GM12878 (cell line): ENCODE data around the gene GPR61.

ENCODE experiments used
- EP300 ChIP-seq, 2 experiments: fragments of 150-350 bp in 1 of 2; IDR thresholded peaks; 2 replicates each; pipeline ENCODE4 v1.6.1; 2011 to 2012; ENCODE audit warnings: low read depth in 2 of 2, low read length in 2 of 2, borderline replicate concordance in 1 of 2, improper control_type of control experiment in 1 of 2, inconsistent platforms in 1 of 2; ENCODE audit not compliant: control insufficient read depth in 1 of 2
- FOS ChIP-seq: IDR thresholded peaks from 3 replicates; pipeline ENCODE4 v1.6.1; 2011; ENCODE audit warnings: borderline replicate concordance; ENCODE audit not compliant: insufficient read length; ENCODE audit errors: extremely low read depth
- GABPA ChIP-seq: IDR thresholded peaks from 2 replicates; pipeline ENCODE4 v1.6.1; 2014; ENCODE audit warnings: antibody characterized with exemption, low read depth, mild to moderate bottlenecking, inconsistent platforms
- GATAD2B ChIP-seq: fragments of 450-650 bp; conservative IDR thresholded peaks from 2 replicates; pipeline ENCODE4 v1.6.1; 2017; ENCODE audit warnings: low read depth, mild to moderate bottlenecking, moderate library complexity
- POLR2A ChIP-seq: IDR thresholded peaks from 2 replicates; pipeline ENCODE4 v1.6.1; 2011; ENCODE audit warnings: low read depth, mild to moderate bottlenecking, low read length
- TF ChIP-seq, protein P1 (sequence below): IDR thresholded peaks from 2 replicates; pipeline ENCODE4 v1.6.1; 2012; ENCODE audit warnings: low read depth, low read length, improper control_type of control experiment

DNA sequence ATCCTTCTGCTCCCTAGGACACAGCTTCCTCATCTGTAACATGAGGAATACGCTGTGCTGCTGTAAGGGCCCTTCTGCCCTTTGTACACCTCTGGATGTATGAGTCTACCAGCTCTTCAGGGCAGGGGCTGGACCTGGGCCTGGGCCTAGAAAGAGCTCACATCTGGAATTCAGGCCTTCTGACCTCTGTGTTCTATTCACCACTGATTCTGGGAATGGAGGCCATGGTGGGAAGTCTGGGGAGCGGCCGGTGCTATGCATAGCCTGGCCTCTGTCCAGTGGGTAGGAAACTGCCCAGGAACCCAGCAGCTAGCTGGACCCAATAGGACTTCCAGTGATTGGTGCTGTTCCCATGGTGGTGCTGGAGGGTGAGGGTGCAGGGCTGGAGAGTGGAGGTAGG lies 11.0 kb upstream of the GPR61 start:
- TF ChIP-seq GATAD2B (no peak), POLR2A (no peak), EP300 (IDR thresholded peaks at IDR 0.05; ENCODE audit: borderline replicate concordance in 1 of 2, control insufficient read depth in 1 of 2, low read depth in 2 of 2, low read length in 2 of 2) (no peak), GABPA (no peak), FOS (no peak)
- TF ChIP-seq, protein P1, sequence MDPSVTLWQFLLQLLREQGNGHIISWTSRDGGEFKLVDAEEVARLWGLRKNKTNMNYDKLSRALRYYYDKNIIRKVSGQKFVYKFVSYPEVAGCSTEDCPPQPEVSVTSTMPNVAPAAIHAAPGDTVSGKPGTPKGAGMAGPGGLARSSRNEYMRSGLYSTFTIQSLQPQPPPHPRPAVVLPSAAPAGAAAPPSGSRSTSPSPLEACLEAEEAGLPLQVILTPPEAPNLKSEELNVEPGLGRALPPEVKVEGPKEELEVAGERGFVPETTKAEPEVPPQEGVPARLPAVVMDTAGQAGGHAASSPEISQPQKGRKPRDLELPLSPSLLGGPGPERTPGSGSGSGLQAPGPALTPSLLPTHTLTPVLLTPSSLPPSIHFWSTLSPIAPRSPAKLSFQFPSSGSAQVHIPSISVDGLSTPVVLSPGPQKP = no peak
